Esophagus muscularis mucosa (tissue), 4 donors: ENCODE data around the gene ATXN10. TPM values are rescaled to one million over a fixed set of nuclear protein-coding genes. Genes with fewer than 3 reads are reported as not detected.

Experiments
- DNase-seq: peaks from one replicate; pipeline ENCODE4 v3.0.0-alpha.2; 2017; ENCODE audit errors: extremely low spot score
- H3K27ac ChIP-seq, 4 donors: fragments of 200-600 bp; sonication (generic); replicated peaks in 1 of 4; 1 replicate in 3 of 4; 2 replicates in 1 of 4; pipeline ENCODE4 v1.5.1; 2016 to 2019; ENCODE audit warnings: mild to moderate bottlenecking in 1 of 4
- H3K27me3 ChIP-seq, 4 donors: fragments of 200-600 bp; sonication (generic); one replicate each; pipeline versions ENCODE4 v1.5.1 to v1.6.0; 2016 to 2019
- H3K36me3 ChIP-seq, 4 donors: fragments of 200-600 bp; sonication (generic); one replicate each; pipeline ENCODE4 v1.5.1; 2016 to 2019
- H3K4me1 ChIP-seq, 4 donors: fragments of 200-600 bp; sonication (generic); one replicate each; pipeline ENCODE4 v1.5.1; 2016 to 2019
- H3K4me3 ChIP-seq, 4 donors: fragments of 200-600 bp; sonication (generic); 1 replicate in 2 of 4; 2 replicates in 2 of 4; pipeline ENCODE4 v1.5.1; 2016 to 2019; ENCODE audit warnings: mild to moderate bottlenecking in 4 of 4, moderate library complexity in 1 of 4
- H3K9me3 ChIP-seq, 4 donors: fragments of 200-600 bp; sonication (generic); 1 replicate in 3 of 4; 2 replicates in 1 of 4; pipeline ENCODE4 v1.5.1; 2016 to 2019
- CTCF ChIP-seq, 3 experiments: fragments of 200-600 bp in 2 of 3; fragments of 450-650 bp in 1 of 3; sonication (generic) in 2 of 3; IDR thresholded peaks; one replicate each; pipeline ENCODE4 v1.5.1; 2017 to 2019; ENCODE audit warnings: antibody characterized with exemption in 3 of 3, mild to moderate bottlenecking in 2 of 3, moderate library complexity in 1 of 3
- EP300 ChIP-seq: sonication (generic); formaldehyde crosslinking; IDR thresholded peaks from one replicate; pipeline ENCODE4 v1.6.1; 2017; ENCODE audit warnings: antibody characterized with exemption
- POLR2A ChIP-seq: fragments of 450-650 bp; IDR thresholded peaks from one replicate; pipeline ENCODE4 v1.6.1; 2017; ENCODE audit warnings: antibody characterized with exemption, moderate library complexity, mild to moderate bottlenecking, low read depth
- POLR2AphosphoS5 ChIP-seq, 2 donors: sonication (generic); formaldehyde crosslinking; IDR thresholded peaks; one replicate each; pipeline ENCODE4 v1.6.1; 2017; ENCODE audit warnings: antibody characterized with exemption in 2 of 2
- WGBS: methylation state at CpG from one replicate; pipeline ENCODE4 v1.1.5; 2018; 5-methylcytosine and 5-hydroxymethylcytosine counted together
- intact Hi-C: fragments of 100-400 bp; cut with DNase I; formaldehyde crosslinking; loops from one replicate; pipeline ENCODE4 v1.15.1; 2023
- small RNA-seq, 3 donors: library from RNA; depleted of rRNA; stranded (forward); fragments of <200 nt; gene quantifications; one replicate each; pipeline ENCODE3, GENCODE V24; 2016
- total RNA-seq, 4 donors: library from RNA; depleted of rRNA; stranded (reverse); fragments of >200 nt; gene quantifications; one replicate each; pipeline versions ENCODE4 v1.1.0 to v1.2.1, GENCODE V29; 2016

Gene ATXN10
- total RNA-seq, 4 donors from 2014 or later = 67.5 to 126 (median 91.2) TPM

- DNase-seq = no peak
These were observed 219.9 kb downstream of the ATXN10 start for GRCh38 chr22:45891471-45891995.

GRCh38 chr22:45891996-45892621 is 220.5 kb downstream of the ATXN10 start:
- WGBS = 78% methylated on average over 12 of the region's 22 CpGs
- Histone ChIP-seq H3K4me1 (peaks cover 0 to 9% (median 8%) of the 10 kb centered on the region in 4 donors), H3K27ac (no peak overlapping the region), H3K36me3 (no peaks in the 10 kb centered on the region), H3K27me3 (peaks cover 0 to 64% (median 19%) of the 10 kb centered on the region in 4 donors), H3K9me3 (no peaks in the 10 kb centered on the region), H3K4me3 (no peak overlapping the region)
- TF ChIP-seq POLR2A = no peak
- no peak for TF ChIP-seq EP300
- TF ChIP-seq POLR2AphosphoS5 (IDR thresholded peaks at IDR 0.05) = no peak
- TF ChIP-seq CTCF (IDR thresholded peaks at IDR 0.05) = no peak
- intact Hi-C loops = no loop called here
- DNase-seq = no peak

More at GRCh38 chr22:45891471-45891995, 219.9 kb downstream of the ATXN10 start:
- Histone ChIP-seq H3K36me3 (no peaks in the 10 kb centered on the region), H3K4me3 (no peak overlapping the region), H3K27ac (no peak overlapping the region), H3K27me3 (peaks cover 0 to 65% (median 19%) of the 10 kb centered on the region in 4 donors), H3K4me1 (peaks cover 0 to 9% (median 8%) of the 10 kb centered on the region in 4 donors), H3K9me3 (no peaks in the 10 kb centered on the region)
- 75% methylated on average over 23 of the region's 25 CpGs for WGBS
- TF ChIP-seq CTCF (IDR thresholded peaks at IDR 0.05) = no peak
- TF ChIP-seq POLR2A = no peak
- no peak for TF ChIP-seq POLR2AphosphoS5 (IDR thresholded peaks at IDR 0.05)
- no peak for TF ChIP-seq EP300
- intact Hi-C loops = no loop called here

- Histone ChIP-seq H3K4me3 (no peak overlapping the region), H3K4me1 (peaks cover 0 to 9% (median 8%) of the 10 kb centered on the region in 4 donors), H3K27me3 (peaks cover 0 to 67% (median 19%) of the 10 kb centered on the region in 4 donors), H3K27ac (no peak overlapping the region), H3K9me3 (no peaks in the 10 kb centered on the region), H3K36me3 (no peaks in the 10 kb centered on the region)
- no peak for TF ChIP-seq POLR2AphosphoS5 (IDR thresholded peaks at IDR 0.05)
- no peak for TF ChIP-seq POLR2A
- TF ChIP-seq EP300 = no peak
- TF ChIP-seq CTCF (IDR thresholded peaks at IDR 0.05) = no peak
- WGBS = 90% methylated on average over 15 of the region's 16 CpGs
- intact Hi-C loops = no loop called here
- DNase-seq = no peak
These were observed 221.2 kb downstream of the ATXN10 start for GRCh38 chr22:45892681-45893461.

- Histone ChIP-seq H3K36me3 (no peaks in the 10 kb centered on the region), H3K4me3 (no peak overlapping the region), H3K27ac (no peak overlapping the region), H3K4me1 (peaks cover 0 to 9% (median 8%) of the 10 kb centered on the region in 4 donors), H3K27me3 (peaks cover 0 to 66% (median 19%) of the 10 kb centered on the region in 4 donors), H3K9me3 (no peaks in the 10 kb centered on the region)
- intact Hi-C loops = no loop called here
- DNase-seq = no peak
- no peak for TF ChIP-seq POLR2A
- TF ChIP-seq EP300 = no peak
- TF ChIP-seq POLR2AphosphoS5 (IDR thresholded peaks at IDR 0.05) = no peak
- 78% methylated on average over 9 of the region's 9 CpGs for WGBS
These were observed 221.9 kb downstream of the ATXN10 start for GRCh38 chr22:45893516-45893915.

Small RNA genes lying within 50 kb of the gene (small RNA-seq; reads per million reads assigned to genes)
- gene MIR4762 (0 reads per million in 3 donors), gene RNU6-1161P (0 reads per million in 3 donors)

Other genes with a start within 250 kb of the ATXN10 start
- 100 to 1,000 TPM; 355 to 534 (median 417) TPM for gene FBLN1, start 169.0 kb upstream of the ATXN10 start, total RNA-seq